GM19452 (cell line): Measurements from ENCODE around the gene NPHS1.
"Not testable (repeated sequence)": the region's sequence is repeated elsewhere in the genome, so short reads cannot be mapped to it uniquely, and the experiment has no call there.

Experiments
- ATAC-seq: cut with Tn5 transposase; IDR thresholded peaks from one replicate; pipeline ENCODE4 v1.9.1; 2021; ENCODE audit not compliant: unreplicated experiment

The NPHS1 gene

DNA sequence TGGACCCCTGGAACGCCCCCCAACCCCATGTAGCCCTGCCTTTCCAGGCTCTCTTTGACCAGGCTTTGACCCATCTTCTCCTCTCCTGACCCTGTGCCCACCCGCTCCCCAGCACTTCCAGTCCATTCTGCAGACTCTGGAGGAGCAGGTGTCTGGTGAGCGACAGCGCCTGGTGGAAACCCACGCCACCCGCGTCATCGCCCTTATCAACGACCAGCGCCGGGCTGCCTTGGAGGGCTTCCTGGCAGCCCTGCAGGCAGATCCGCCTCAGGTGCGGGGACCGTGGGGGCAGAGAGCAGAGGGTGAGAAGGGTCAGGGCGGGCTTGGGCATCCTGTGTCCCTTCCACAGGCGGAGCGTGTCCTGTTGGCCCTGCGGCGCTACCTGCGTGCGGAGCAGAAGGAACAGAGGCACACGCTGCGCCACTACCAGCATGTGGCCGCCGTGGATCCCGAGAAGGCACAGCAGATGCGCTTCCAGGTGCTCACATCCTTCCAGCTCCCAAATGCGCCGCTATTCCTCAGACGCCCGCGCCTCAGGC is 22.2 kb upstream of the NPHS1 start:
- ATAC-seq: no peak

DNA sequence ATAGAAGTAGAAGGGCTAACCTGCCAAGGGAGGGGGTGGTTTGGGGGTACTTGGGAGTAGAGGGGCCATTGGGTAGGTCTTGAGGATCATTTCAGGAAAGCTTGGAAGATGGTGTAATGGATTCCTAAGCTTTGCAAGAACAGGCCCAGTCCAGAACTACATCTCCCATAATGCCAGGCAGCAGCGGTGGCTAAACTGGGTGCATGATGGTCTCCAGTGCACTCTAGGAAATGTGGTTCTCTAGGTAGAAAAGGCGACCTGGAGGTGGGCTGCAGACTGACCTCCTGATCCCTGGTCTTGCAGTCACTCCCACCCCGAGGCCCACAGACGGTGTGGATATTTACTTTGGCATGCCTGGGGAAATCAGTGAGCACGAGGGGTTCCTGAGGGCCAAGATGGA is 19.9 kb upstream of the NPHS1 start:
- no peak for ATAC-seq

DNA sequence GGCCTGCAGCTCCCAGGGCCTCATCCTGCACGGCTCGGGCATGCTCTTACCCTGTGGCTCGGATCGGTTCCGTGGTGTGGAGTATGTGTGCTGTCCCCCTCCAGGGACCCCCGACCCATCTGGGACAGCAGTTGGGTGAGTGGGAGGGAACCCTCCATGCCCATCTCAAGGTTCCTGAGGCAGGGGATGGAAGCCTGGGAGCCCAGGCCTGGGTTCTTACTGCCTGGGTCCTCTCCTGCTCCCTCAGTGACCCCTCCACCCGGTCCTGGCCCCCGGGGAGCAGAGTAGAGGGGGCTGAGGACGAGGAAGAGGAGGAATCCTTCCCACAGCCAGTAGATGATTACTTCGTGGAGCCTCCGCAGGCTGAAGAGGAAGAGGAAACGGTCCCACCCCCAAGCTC is 19.3 kb upstream of the NPHS1 start:
- no peak for ATAC-seq

DNA sequence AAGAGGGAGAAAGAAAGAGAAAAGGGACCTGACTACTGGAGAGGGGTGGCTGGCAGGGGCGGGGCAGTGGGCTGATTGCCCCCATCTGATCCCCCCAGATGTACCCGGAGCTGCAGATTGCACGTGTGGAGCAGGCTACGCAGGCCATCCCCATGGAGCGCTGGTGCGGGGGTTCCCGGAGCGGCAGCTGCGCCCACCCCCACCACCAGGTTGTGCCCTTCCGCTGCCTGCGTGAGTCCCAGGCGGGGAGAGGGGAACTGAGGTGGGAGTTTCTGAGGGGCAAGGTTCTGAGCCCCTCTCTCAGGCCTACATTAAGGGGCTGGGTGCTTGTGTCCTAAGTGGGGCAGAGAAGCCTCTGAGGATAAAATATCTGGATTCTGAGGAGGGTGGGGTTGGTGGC is 18.5 kb upstream of the NPHS1 start:
- ATAC-seq: no peak

DNA sequence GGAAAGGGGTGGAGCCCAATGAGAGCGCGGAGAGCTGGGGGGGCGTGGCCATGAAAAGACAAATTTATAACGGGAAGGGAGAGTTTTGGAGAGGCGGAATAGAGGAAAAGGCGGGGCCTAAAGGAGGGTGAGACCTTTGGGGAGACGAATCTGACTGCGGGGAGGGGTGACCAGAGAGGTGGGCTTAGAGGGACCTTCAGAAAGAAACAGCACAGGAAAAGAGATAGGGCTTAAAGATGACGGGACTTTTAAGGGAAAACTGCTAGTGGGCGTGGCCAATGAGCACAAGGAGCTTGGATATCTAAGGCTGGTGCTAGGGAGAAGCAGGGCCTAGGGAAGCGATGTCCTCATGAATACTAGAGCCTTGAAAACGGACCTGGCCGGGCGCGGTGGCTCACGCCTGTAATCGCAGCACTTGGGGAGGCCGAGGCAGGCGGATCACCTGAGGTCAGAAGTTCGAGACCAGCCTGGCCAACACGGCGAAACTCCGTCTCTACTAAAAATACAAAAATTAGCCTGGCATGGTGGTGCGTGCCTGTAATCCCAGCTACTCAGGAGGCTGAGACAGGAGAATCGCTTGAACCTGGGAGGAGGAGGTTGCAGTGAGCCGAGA is 17.9 kb upstream of the NPHS1 start:
- ATAC-seq: not testable (repeated sequence)

DNA sequence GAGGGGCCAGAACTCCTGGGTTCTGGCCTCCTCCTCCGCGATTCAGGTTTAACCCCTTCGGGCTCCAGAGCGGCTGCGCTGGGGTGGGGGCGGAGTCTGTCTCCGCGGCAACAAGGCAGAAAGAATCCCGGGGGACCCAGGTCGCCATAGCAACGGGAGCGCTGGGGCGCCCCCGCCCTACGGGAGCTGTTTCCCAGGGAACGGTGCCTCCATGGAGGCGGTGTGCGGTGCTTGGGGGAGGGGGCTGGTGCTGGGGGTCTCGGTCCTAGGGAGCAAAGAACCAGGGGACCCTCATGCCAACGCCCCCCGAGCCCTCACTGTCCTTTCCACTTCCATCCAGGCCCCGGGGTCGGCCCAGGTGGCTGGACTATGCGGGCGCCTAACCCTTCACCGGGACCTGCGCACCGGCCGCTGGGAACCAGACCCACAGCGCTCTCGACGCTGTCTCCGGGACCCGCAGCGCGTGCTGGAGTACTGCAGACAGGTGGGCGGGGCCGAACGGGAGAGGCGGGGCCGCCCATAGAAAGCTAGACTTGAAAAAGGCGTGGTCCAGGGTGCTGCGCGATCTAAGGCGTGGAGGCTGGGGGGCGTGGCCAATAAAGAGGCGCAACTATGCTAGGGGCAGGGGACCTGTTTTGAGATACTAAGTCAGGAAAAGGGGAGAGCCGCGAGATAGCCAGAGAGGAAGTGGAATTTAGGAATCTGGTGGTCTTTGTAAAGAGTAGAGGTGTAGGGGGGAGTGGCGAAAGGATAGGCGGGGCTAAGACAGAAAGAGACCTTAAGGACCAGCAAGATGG is 17.2 kb upstream of the NPHS1 start:
- ATAC-seq: no peak

DNA sequence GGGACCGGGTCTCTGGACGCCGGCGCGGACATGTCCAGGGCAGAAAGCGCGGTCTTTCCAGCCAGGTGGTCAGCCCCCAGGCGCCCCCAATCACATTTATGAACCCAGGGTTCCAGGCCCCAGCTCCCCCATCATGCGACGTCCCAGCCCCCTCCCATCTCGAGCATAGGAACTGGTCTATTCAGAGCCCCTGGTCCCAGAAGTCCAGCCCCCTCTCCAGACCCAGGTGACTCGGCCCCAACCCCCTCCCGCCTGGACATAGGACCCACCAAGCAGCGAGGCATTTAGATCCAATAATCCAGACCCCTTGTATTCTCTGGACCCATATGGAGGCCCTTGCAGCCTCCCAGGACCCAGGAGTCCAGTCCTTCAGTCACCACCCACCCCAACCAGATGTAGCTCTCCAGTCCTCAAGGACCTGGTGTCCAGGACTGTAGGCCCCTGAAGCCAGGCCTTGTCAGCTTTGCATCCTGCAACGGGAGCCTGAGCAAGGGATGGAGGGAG is 16.6 kb upstream of the NPHS1 start:
- no peak for ATAC-seq

DNA sequence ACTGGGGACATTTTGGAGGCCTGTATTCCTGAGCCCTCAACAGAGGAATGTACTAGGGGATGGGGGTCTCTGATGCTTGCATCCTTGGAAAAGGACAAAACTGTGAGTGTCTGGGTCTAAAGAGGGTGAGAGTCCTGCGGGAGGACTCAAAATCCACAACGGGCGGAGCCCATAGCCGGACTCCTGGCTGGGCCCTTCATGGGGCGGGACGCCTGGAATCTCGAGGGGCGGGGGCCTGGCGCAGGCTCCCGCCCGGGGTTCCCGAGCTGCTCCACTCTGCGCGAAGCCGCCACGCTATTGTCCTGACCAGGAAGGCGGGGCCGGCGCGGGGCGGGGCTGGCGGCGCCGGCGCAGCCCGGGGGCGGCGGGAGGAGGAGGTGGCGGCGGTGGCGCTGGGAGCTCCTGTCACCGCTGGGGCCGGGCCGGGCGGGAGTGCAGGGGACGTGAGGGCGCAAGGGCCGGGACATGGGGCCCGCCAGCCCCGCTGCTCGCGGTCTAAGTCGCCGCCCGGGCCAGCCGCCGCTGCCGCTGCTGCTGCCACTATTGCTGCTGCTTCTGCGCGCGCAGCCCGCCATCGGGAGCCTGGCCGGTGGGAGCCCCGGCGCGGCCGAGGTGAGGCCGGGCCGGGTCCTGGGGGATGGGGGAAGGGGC is 16.0 kb upstream of the NPHS1 start, which contains the start of gene APLP1:
Gene APLP1, plus strand, starts transcription at position 403 of the 651 bp plus-strand sequence. Its CDS starts 63 bp downstream, at position 466.
- no peak for ATAC-seq

DNA sequence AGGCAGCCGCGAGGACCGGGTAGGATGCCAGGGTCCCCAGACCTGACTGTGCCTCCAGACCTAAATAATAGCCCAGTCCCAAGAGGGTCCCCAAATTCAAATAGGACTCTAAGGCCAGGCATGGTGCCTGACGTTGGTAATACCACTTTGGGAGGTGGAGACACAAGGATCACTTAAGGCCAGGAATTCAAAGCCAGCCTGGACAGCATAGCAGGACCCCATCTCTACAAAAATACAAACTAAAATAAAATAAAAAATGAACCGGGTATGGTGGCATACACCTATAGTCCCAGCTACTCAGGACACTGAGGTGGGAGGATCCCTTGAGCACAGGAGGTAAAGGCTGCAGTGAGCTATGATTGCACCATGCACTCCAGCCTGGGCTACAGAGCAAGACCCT is 10.7 kb upstream of the NPHS1 start:
- no peak for ATAC-seq

DNA sequence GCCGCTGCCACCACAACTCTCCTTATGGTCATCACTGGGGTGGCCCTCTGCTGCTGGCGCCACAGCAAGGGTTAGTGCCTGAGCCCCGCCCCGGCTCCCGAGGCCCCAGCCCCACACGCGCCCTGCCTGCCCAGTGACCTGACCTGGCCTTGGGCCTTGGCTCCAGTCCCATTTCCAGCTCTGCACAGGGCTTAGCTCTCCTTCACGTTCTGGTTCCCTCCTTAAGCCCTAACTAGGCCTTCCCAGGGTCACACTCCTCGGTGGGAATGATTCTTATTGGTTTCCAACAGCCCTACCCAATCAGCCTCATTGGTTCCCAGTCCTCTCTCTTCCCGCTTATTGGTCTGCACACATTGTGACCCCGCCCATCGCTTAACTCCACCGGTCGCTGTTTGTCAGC is 10.2 kb upstream of the NPHS1 start:
- ATAC-seq: no peak

DNA sequence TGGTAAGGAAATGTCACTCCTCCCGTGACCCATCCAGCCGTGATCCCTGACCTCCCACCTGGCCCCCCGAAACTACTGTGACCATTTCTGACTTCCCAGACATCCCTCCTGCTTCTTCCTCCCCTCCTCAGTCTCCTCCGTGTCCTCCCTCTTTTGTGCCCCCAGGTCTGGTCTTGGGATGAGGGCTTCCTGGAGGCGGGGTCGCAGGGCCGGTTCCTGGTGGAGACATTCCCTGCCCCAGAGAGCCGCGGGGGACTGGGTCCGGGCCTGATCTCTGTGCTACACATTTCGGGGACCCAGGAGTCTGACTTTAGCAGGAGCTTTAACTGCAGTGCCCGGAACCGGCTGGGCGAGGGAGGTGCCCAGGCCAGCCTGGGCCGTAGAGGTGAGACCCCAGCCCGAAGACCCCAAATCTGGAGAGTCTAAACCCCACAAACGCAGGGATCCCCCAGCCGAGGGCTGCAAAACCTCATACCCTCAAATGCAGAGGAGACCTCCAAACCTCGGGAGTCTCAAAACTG is 9.4 kb upstream of the NPHS1 start:
- no peak for ATAC-seq

DNA sequence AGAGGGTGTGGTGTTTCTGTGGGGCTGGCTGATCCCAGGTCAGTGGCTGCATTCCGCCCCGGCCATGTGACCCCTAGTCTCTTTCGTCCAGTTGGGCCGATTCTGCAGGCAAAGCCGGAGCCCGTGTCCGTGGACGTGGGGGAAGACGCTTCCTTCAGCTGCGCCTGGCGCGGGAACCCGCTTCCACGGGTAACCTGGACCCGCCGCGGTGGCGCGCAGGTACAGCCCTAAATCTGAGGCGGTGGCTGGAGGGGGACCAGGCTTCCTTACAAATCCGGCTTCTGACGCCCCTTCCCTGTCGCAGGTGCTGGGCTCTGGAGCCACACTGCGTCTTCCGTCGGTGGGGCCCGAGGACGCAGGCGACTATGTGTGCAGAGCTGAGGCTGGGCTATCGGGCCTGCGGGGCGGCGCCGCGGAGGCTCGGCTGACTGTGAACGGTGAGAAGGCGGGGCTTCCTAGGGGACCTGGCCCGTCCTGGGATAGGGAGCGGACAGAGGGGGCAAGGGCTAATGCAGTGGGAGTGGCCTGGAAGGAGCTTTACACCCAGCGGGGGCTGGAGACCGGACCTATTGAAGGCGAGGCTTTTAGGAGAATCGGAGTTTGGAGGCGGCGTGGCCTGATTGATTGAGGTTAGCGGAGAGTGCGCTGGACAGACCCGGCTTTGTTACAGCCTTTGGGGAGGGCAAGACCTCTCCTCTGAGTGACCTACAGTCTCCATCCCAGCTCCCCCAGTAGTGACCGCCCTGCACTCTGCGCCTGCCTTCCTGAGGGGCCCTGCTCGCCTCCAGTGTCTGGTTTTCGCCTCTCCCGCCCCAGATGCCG is 8.7 kb upstream of the NPHS1 start:
- ATAC-seq: no peak

DNA sequence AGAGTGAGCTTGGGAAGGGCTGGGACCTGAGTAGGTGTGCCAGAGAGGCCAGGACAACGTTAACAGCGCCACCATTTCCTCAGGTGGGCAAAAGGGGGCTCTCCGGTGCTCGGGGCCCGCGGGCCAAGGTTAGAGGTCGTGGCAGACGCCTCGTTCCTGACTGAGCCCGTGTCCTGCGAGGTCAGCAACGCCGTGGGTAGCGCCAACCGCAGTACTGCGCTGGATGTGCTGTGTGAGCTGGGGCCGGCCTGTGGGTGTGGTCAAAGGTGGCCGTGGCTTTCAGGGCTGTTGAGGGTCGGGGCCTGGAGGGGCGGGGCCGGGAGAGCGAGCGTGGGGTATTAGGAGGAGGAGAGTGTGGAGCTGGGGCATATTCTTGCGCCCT is 8.1 kb upstream of the NPHS1 start:
- ATAC-seq: no peak

DNA sequence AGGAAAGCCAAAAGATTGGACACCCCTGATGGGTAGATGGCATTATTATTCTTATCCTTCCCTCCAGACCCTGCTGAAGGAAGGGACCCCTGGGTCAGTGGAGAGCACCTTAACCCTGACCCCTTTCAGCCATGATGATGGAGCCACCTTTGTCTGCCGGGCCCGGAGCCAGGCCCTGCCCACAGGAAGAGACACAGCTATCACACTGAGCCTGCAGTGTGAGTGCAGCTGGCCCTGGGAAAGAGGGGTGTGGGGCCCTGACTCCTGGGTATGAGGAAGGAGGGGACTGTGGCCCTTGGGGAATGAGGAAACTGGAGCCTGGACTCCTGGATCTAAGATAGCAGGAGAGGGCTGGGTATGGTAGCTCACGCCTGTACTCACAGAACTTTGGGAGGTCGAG is 7.1 kb upstream of the NPHS1 start:
- no peak for ATAC-seq

DNA sequence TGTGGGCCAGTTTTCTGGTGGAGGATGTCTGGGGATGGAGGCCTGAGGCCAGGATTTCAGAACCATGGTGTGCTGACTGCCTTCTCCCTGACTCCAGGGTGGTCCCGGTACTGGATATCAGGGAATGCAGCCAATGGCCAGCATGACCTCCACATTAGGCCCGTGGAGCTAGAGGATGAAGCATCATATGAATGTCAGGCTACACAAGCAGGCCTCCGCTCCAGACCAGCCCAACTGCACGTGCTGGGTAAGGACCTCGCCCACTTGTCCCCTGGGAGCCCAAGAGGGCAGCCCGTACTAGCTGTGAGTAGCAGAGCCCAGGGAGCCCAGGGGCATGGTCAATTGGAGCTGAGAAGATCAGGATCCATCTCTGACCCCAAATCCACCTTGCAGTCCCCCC is 6.0 kb upstream of the NPHS1 start:
- ATAC-seq: no peak

DNA sequence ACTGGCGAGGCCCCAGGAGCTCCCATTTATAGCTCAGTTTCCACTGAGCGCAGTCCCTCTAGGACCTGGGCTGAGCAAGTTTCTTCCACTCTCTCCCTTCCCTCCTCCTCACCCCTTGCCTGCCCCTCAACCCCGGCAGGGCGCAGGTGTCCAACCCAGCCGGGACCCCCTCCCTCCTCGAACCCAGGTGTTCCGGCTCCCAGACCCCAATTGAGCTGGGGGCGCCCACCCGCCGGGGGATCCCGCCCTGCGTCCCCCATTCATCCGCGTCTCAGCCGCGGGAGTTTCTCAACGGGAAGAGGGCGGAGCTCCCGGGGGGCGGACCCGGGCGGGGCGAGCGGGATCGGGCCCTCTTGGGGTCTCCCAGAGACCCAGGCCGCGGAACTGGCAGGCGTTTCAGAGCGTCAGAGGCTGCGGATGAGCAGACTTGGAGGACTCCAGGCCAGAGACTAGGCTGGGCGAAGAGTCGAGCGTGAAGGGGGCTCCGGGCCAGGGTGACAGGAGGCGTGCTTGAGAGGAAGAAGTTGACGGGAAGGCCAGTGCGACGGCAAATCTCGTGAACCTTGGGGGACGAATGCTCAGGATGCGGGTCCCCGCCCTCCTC is 4.3 kb upstream of the NPHS1 start, which contains the start of gene KIRREL2:
Gene KIRREL2, plus strand, starts transcription at position 366 of the 604 bp plus-strand sequence. Its CDS starts 209 bp downstream, at position 575.
- no peak for ATAC-seq

DNA sequence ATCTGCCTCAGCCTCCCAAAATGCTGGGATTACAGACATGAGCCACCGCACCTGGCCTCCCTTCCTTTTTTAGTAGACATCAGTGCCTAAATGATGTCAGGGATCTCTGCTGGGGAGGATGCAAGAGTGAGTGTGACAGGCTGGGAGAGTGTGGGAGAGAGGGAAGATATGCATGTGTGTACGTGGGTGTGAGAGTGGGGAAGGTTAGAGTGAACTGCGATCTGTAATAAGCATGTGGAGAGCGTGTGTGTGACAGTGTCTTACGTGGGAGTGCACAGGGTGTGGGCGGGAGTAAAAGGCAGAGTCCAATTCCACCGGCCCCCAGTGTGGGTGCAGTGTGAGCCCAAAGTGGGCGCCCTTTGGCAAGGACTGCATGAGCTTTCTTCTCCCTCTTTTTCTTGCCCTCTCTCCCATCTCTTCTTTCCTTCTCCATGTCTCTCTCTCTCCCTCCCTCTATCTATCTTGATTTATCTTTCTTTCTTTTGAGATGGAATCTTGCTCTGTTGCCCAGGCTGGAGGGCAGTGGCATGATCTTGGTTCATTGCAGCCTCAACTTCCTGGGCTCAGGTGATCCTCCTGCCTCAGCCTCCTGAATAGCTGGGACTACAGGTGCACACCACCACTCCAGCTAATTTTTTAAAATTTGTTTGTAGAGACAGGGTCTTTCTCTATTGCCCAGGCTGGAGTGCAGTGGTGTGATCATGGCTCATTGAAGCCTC is 893 bp upstream of the NPHS1 start:
- no peak for ATAC-seq

DNA sequence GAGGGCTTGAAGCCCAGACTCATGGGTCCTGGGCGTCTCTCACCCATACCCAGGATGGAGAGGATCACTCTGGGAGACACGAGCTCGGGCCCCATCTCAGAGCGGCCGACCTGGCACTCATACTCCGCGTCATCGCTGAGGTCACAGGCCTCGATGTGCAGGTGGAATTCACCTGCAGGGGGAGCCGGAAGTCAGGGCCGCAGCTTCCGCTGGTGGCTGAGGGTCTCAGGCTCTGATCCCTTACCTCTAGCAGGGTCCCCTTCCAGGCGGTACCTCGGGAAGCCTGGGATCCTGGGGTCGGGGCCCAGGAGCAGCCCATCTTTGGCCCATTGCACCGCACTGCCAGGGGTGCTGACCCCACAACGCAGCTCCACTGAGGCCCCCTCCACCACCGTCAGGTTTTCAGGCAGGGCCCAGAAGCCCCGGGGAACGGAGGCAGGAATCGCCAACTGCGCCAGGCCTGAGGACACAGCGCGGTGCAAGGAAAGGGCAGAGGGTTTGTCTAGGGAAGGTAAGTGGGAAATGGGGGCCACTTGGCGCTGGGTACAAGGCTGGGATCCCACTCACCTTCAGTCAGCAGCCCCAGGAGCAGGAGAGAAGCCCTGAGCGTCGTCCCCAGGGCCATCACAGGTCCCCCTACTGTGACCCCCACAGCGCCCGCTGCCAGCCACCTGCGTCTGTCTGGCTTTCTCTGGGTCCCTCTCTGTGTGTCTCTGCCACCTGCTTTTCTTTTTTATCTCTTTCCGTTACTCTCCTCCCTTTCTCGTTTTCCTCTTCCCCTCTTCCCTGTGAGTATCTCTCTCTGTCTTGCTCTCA is 883 bp downstream of the NPHS1 start:
- no peak for ATAC-seq
